ENCODE measurements around the gene GPLD1.

The GPLD1 gene

DNA sequence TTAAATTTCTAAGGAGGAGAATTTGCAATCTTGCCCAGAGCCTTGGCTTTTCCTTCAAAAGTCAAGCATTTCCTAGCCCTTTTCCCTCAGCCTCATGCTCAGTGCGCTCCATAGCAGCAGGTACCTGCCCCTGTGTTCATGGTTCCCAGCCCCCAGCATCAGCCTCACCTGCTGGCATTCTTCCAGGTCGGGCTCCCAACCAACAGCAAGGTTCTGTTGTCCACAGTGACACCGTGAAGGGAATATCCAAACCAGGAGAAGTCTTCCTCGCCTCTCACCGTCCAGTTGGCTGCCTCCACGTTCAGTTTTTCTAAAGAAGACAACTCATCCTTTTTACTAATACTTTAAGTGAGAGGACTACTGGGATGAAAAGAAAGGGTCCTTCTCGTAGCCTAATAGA, 42.7 kb downstream of the GPLD1 start:
- H3K4me3 ChIP-seq (ENCODE audit: low read depth, low read length), result no peak overlapping the region
- TF ChIP-seq, protein P1, sequence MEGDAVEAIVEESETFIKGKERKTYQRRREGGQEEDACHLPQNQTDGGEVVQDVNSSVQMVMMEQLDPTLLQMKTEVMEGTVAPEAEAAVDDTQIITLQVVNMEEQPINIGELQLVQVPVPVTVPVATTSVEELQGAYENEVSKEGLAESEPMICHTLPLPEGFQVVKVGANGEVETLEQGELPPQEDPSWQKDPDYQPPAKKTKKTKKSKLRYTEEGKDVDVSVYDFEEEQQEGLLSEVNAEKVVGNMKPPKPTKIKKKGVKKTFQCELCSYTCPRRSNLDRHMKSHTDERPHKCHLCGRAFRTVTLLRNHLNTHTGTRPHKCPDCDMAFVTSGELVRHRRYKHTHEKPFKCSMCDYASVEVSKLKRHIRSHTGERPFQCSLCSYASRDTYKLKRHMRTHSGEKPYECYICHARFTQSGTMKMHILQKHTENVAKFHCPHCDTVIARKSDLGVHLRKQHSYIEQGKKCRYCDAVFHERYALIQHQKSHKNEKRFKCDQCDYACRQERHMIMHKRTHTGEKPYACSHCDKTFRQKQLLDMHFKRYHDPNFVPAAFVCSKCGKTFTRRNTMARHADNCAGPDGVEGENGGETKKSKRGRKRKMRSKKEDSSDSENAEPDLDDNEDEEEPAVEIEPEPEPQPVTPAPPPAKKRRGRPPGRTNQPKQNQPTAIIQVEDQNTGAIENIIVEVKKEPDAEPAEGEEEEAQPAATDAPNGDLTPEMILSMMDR (IDR thresholded peaks at IDR 0.05; ENCODE audit: low read depth, low read length, missing control alignments), result no peak
- no peak for DNase-seq (ENCODE audit: low read depth)

- H3K4me3 ChIP-seq (ENCODE audit: low read depth, low read length), result no peak overlapping the region
- DNase-seq (ENCODE audit: low read depth), result no peak
- TF ChIP-seq, protein P1 (IDR thresholded peaks at IDR 0.05; ENCODE audit: low read depth, low read length, missing control alignments), result no peak
Measured at GRCh38 chr6:24445704-24446103, 43.7 kb downstream of the GPLD1 start.

GRCh38 chr6:24444588-24444987, 44.8 kb downstream of the GPLD1 start:
- DNase-seq (ENCODE audit: low read depth), result no peak
- TF ChIP-seq, protein P1 (IDR thresholded peaks at IDR 0.05; ENCODE audit: low read depth, low read length, missing control alignments), result no peak
- H3K4me3 ChIP-seq (ENCODE audit: low read depth, low read length), result no peak overlapping the region

DNA sequence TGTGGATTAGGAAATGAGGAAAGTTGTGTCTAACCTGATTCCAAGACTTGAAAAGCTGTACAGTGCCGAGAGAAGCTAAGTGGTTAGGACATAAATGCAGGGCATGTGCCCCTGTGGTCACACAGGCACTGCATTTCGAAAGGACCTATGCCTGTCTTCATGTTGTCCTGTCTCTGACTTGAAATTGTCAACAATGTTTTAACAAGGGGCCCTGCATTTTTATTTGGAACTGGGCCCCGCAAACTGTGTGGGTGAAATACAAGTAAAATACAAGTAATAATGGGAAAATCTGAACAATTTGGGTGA, 47.8 kb downstream of the GPLD1 start:
- TF ChIP-seq, protein P1 (IDR thresholded peaks at IDR 0.05; ENCODE audit: low read depth, low read length, missing control alignments), result no peak
- no peak for DNase-seq (ENCODE audit: low read depth)
- H3K4me3 ChIP-seq (ENCODE audit: low read depth, low read length), result no peak overlapping the region

- DNase-seq (ENCODE audit: low read depth), result no peak
- H3K4me3 ChIP-seq (ENCODE audit: low read depth, low read length), result no peak overlapping the region
- TF ChIP-seq, protein P1 (IDR thresholded peaks at IDR 0.05; ENCODE audit: low read depth, low read length, missing control alignments), result no peak
Measured at GRCh38 chr6:24440897-24441598, 48.3 kb downstream of the GPLD1 start.

DNA sequence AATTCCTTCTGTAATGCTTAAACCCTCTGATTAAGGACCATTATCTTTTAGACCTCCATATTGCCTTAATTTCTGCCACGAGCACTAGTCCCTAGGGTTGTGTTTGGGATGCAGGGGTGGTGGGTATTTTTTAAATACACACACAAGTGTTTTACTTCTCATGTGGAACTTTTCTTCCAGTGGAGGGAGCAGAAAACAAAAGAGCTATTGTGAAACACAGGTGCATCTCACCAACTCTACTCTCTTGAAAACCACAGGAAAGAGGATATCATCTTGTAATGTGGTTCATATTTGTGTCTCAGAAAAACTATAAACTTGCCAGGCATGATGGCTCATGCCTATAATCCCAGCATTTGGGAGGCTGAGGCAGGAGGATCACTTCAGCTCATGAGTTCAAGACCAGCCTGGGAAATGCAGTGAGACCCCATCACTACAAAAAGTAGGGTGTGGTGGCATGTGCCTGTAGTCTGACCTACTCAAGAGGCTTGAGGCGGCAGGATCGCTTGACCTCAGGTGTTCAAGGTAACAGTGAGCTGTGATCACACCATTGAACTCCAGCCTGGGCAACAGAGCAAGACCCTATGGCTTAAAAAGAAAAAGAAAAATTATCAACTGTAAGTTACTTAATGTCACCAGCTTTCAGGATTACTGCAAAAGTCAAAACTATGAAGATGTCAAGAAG, 49.4 kb downstream of the GPLD1 start:
- no peak for DNase-seq (ENCODE audit: low read depth)
- TF ChIP-seq, protein P1 (IDR thresholded peaks at IDR 0.05; ENCODE audit: low read depth, low read length, missing control alignments), result no peak
- no peak overlapping the region for H3K4me3 ChIP-seq (ENCODE audit: low read depth, low read length)

DNA sequence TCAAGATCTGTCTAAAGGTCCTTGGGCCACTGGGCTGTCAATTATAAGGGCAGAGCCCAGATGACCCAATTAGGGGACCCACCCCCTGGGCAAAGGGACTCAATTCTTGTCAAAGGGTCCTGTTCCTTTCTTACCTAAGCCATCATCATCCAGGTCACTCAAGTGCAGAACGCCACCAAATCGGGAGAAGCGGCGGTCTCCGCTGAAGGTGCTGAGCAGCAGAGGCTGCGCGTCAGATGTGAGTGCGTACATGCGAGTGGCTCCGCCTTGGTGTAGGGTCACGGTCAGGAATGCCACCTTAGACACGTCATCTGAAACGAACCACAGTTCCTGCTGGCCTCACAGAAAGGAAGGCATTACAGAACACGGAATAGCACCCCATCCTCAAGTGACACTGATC, 52.4 kb downstream of the GPLD1 start:
- no peak overlapping the region for H3K4me3 ChIP-seq (ENCODE audit: low read depth, low read length)
- DNase-seq (ENCODE audit: low read depth), result no peak
- TF ChIP-seq, protein P1 (IDR thresholded peaks at IDR 0.05; ENCODE audit: low read depth, low read length, missing control alignments), result no peak

All from GM12864 (cell line).